Retinal pigment epithelial cell (primary cell): ENCODE measurements around the gene CTNNA2.

Source experiments
- DNase-seq: peaks from one replicate; pipeline ENCODE4 v3.0.0-alpha.2; 2010; ENCODE audit warnings: low read depth
- H3K4me3 ChIP-seq: 2 replicates; pipeline ENCODE4 v1.5.1; 2011; ENCODE audit warnings: mild to moderate bottlenecking, low read length, control low read depth, moderate library complexity
- CTCF ChIP-seq: conservative IDR thresholded peaks from 2 replicates; pipeline ENCODE4 v1.5.1; 2011; ENCODE audit warnings: low read depth, low read length, control low read depth, inconsistent platforms

The CTNNA2 gene

GRCh38 chr2:80461505-80462197, 948.8 kb downstream of the CTNNA2 start:
- no peak for DNase-seq
- no peak overlapping the region for H3K4me3 ChIP-seq
- no peak for TF ChIP-seq CTCF

DNA sequence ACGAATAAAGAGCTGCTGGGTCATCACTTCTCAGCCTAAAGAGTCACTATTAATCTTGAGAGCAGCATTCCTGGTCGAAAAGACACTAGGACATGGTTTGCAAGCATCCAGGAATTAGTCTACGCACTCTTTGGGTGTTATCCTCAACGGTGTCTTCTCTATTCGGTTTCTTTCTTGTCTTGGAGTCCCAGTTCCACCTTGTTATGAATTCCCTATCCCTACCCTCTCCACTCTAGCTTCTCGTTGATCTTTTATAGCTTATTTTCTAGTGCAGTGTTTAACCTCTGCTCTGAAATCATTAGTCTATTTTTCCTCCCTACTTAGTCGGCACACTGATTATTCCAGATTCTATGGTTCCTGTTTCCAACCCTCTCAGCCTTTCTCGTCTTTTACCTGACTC, 949.8 kb downstream of the CTNNA2 start:
- TF ChIP-seq CTCF, result no peak
- DNase-seq, result no peak
- H3K4me3 ChIP-seq, result no peak overlapping the region

GRCh38 chr2:80464275-80464674, 951.4 kb downstream of the CTNNA2 start:
- no peak overlapping the region for H3K4me3 ChIP-seq
- DNase-seq, result no peak
- TF ChIP-seq CTCF, result no peak

DNA sequence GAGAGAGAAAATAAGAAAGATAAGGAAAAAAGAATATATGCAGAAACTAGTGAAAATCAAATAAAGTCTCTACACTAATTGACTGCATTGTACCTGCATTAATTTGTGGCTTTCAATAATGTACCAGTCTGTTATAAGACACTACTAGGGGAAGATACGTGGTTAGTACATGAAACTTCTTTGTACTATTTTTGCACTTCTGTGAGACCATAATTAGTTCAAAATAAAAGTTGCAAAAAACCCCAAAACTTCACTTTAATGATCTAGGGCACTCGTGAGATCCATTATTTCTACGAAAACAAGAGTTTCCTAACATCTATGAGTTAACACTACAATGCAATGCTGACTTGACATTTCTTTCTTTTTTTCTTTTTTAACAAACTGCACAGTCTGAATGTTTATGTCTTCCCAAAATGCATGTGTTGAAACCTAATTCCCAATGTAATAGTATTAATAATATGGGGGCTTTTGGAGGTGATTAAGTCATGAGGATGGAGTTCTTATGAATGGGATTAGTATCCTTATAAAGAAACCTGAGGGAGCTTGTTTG, 954.5 kb downstream of the CTNNA2 start:
- TF ChIP-seq CTCF, result no peak
- H3K4me3 ChIP-seq, result no peak overlapping the region
- DNase-seq, result no peak

DNA sequence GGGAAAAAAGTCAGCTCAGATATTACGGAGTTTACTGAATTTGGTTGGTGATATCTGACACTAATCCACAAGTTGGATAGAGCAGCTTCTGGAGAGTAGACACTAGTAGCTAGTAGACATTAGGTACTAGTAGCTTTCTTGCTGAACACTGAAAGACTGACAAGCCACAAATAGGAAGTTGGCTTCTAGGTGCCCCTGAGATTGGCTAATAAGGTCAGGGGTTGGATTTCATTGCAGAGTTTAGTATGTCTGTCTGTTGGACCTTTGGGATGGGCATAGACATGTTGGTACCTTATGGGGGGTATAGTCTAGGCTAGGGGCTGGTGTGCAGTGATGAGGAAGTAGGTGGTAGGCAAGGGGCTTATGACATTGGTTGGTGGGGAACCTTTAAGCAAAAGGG, 956.6 kb downstream of the CTNNA2 start:
- H3K4me3 ChIP-seq, result no peak overlapping the region
- TF ChIP-seq CTCF, result no peak
- DNase-seq, result no peak

DNA sequence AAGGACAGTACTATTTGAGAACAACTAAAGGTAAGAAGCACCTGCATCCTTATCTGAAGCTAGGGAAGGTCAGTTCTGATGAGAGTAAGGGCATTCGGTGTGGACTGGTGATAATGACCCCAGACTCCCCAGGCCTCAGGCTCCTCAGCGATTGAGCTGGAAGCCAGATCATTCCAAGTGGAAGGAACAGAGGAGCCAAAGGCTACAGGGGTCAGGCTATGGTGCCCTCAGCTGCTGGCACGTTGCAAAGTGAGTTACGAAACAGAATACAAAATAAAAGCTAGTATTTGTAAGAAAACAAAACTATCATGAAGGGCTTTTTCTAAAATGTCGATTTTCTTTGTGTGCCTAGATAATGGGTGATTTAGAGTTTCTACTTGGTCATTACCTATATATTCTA, 960.2 kb downstream of the CTNNA2 start:
- TF ChIP-seq CTCF, result no peak
- H3K4me3 ChIP-seq, result no peak overlapping the region
- DNase-seq, result no peak

- TF ChIP-seq CTCF, result no peak
- no peak for DNase-seq
Measured at GRCh38 chr2:80473796-80474195, 960.9 kb downstream of the CTNNA2 start.

More at GRCh38 chr2:80473796-80474195, 960.9 kb downstream of the CTNNA2 start:
- no peak overlapping the region for H3K4me3 ChIP-seq
